Measurements from ENCODE around the gene STX8.
"Not testable (repeated sequence)": the region's sequence is repeated elsewhere in the genome, so short reads cannot be mapped to it uniquely, and the experiment has no call there.

STX8 gene

GRCh38 chr17:9498490-9498889, 77.1 kb downstream of the STX8 start:
- no peak for DNase-seq

- DNase-seq, result no peak
Measured at GRCh38 chr17:9488556-9488955, 87.1 kb downstream of the STX8 start.

GRCh38 chr17:9487406-9487805, 88.2 kb downstream of the STX8 start:
- no peak for DNase-seq

GRCh38 chr17:9484789-9485188, 90.8 kb downstream of the STX8 start:
- no peak for DNase-seq

GRCh38 chr17:9479964-9480363, 95.7 kb downstream of the STX8 start:
- DNase-seq, result no peak

- no peak for DNase-seq
Measured at GRCh38 chr17:9478889-9479288, 96.7 kb downstream of the STX8 start.

- no peak for DNase-seq
Measured at GRCh38 chr17:9475101-9475658, 100.4 kb downstream of the STX8 start.

GRCh38 chr17:9473711-9474110, 101.9 kb downstream of the STX8 start:
- DNase-seq, result no peak

GRCh38 chr17:9472541-9472940, 103.1 kb downstream of the STX8 start:
- no peak for DNase-seq

- DNase-seq, result no peak
Measured at GRCh38 chr17:9472094-9472493, 103.5 kb downstream of the STX8 start.

- DNase-seq, result no peak
Measured at GRCh38 chr17:9470171-9470570, 105.4 kb downstream of the STX8 start.

GRCh38 chr17:9468937-9469336, 106.7 kb downstream of the STX8 start:
- DNase-seq, result no peak

GRCh38 chr17:9468532-9468931, 107.1 kb downstream of the STX8 start:
- DNase-seq, result no peak

- no peak for DNase-seq
Measured at GRCh38 chr17:9467518-9467917, 108.1 kb downstream of the STX8 start.

GRCh38 chr17:9465210-9465921, 110.3 kb downstream of the STX8 start:
- DNase-seq, result no peak

- no peak for DNase-seq
Measured at GRCh38 chr17:9457005-9457404, 118.6 kb downstream of the STX8 start.

GRCh38 chr17:9456330-9456729, 119.3 kb downstream of the STX8 start:
- no peak for DNase-seq

- no peak for DNase-seq
Measured at GRCh38 chr17:9451934-9452333, 123.7 kb downstream of the STX8 start.

GRCh38 chr17:9447298-9447697, 128.3 kb downstream of the STX8 start:
- not testable (repeated sequence) for DNase-seq

GRCh38 chr17:9446528-9446927, 129.1 kb downstream of the STX8 start:
- DNase-seq, result no peak

- no peak for DNase-seq
Measured at GRCh38 chr17:9445424-9445823, 130.2 kb downstream of the STX8 start.

- DNase-seq, result no peak
Measured at GRCh38 chr17:9444687-9445086, 130.9 kb downstream of the STX8 start.

- no peak for DNase-seq
Measured at GRCh38 chr17:9443811-9444210, 131.8 kb downstream of the STX8 start.

- no peak for DNase-seq
Measured at GRCh38 chr17:9439851-9440250, 135.8 kb downstream of the STX8 start.

GRCh38 chr17:9436630-9437029, 139.0 kb downstream of the STX8 start:
- no peak for DNase-seq
